Epithelial cell of proximal tubule (primary cell): ENCODE results near the gene SLMAP. TPM values are rescaled to one million over a fixed set of nuclear protein-coding genes. Genes with fewer than 3 reads are reported as not detected.

Experiments
- DNase-seq: peaks from one replicate; pipeline ENCODE4 v3.0.0-alpha.2; 2011; ENCODE audit warnings: low read depth
- H3K4me3 ChIP-seq: 2 replicates; pipeline ENCODE4 v1.5.1; 2011; ENCODE audit warnings: low read depth, mild to moderate bottlenecking, low read length
- total RNA-seq: library from RNA; depleted of rRNA; stranded (reverse); fragments of >200 nt; gene quantifications from 2 replicates; pipeline ENCODE4 v1.2.3, GENCODE V29; 2015
- TF ChIP-seq, protein P1 (sequence below): conservative IDR thresholded peaks from 2 replicates; pipeline ENCODE4 v1.5.1; 2012; ENCODE audit warnings: low read depth, mild to moderate bottlenecking, low read length

SLMAP gene
- total RNA-seq, 1 donor from 2014 or later, result 55.1 TPM

DNA sequence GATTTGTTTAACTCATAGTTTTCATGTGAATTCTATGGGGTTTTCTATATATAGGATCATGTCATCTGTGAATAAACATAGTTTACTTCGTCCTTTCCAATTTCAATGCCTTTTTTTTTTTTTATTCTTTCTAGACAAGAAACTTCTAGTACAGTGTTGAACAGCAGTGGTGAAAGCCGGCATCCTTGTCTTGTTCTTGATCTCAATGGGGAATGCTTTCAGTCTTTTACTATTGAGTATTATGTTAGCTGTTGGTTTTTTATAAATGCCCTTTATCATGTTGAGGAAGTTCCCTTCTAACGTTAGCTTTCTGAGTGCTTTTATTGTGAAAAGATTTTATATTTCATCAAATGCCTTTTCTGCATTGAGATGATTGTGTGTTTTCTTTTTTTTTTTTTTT, 69.0 kb downstream of the SLMAP start:
- H3K4me3 ChIP-seq, result no peak overlapping the region
- TF ChIP-seq, protein P1, sequence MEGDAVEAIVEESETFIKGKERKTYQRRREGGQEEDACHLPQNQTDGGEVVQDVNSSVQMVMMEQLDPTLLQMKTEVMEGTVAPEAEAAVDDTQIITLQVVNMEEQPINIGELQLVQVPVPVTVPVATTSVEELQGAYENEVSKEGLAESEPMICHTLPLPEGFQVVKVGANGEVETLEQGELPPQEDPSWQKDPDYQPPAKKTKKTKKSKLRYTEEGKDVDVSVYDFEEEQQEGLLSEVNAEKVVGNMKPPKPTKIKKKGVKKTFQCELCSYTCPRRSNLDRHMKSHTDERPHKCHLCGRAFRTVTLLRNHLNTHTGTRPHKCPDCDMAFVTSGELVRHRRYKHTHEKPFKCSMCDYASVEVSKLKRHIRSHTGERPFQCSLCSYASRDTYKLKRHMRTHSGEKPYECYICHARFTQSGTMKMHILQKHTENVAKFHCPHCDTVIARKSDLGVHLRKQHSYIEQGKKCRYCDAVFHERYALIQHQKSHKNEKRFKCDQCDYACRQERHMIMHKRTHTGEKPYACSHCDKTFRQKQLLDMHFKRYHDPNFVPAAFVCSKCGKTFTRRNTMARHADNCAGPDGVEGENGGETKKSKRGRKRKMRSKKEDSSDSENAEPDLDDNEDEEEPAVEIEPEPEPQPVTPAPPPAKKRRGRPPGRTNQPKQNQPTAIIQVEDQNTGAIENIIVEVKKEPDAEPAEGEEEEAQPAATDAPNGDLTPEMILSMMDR, result no peak
- no peak for DNase-seq

DNA sequence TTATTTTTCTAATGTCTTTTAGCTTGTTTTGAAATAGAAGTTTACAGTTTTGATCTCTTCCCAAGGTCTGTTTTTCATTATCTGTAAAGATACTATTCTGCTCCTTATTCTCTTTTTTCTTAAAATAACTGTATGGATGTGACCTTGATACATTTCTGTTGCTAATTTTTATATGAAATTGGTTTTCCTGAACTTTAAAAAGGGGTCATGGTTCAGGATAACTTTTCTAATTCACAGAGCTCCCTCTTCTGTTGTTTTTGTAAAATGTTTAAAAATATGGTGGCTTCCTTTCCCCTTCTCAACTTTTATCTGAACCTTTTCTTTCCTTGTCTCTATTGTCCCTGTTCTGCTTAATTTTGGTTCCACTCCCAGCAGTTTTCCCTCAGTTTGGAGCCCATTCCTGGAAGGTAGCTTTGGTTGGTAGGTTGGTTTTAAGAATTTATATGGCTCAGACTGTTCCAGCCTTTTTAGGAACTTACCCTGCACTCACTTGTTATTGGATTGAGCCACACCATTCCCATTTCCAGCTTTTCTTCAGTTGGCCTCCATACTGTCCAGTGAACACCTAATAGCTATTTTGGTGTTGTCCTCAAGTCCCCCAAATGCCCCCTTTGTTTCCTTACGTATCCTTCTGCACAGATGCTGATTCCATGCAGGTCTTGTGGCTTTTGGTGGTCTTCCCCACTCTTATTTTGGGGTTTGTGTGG, 70.3 kb downstream of the SLMAP start:
- no peak for DNase-seq
- TF ChIP-seq, protein P1, result peak; percentile 36
- no peak overlapping the region for H3K4me3 ChIP-seq

DNA sequence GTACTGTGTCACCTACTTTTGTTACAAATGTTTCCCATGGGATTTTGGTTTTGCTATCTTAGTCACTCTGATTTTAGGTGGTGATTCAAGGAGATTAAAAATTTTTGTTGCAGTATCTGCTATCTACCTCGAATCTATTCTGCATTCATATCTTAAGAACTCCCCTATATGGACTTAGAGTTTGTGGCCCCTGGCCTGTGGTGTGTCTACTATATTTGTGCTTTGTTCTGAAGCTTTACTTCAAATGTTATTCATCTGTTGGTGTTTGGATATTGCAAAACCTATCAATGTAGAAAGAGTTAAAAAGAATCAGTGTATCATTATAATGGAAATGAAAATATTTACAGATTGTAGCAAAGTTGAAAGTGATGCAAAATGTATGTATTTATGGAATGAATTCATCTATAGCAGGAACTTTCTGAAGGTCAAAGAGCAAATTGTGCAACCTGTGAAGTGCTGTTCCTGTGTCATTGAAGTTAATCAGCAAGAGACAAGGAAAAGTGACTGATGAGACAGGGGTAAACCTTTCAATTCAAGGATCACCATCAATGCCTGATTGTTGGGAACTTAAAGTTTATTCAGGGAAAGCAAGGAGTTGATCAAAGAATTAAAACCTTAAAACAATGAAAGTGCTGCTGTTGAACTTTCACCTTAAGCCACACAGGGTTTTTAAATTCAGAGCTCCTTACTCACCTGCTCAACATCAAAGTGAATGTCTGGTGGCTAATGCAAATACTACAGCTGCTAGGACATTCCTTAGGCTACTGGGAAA, 71.0 kb downstream of the SLMAP start:
- no peak overlapping the region for H3K4me3 ChIP-seq
- DNase-seq, result no peak
- TF ChIP-seq, protein P1, result no peak

DNA sequence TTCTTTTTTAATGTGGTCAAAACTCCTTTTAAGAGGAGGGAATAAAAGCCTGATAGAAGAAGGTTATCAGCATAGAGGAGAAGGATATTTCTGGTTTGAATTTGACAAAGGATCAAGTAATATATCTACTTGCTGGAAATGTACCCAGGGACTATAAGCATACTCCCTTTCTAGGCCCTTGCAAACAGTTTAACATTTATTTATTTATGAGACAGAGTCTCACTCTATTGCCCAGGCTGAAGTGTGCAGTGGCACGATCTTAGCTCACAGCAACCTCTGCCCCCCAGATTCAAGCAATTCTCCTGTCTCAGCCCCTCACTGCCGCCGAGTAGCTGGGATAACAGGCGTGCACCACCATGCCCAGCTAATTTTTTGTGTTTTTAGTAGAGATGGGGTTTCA, 71.6 kb downstream of the SLMAP start:
- no peak for DNase-seq

DNA sequence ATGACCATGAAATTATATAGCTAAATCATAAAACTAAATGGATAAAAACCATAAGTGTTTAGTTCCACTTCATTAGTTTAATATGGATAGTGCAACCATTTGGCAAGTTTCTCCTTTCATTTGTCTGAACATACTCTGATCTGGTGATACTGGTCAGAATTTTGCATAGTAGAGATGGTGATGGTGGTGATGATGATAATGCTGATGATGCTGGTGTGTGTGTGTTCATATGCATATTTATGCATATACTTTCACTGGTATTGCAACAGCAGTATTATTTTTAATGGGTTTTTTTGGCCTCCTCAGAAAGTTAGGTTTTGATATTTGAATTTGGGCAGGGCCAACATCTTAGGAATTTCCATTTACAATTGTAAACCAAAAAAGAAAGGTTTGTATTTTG, 76.4 kb downstream of the SLMAP start:
- TF ChIP-seq, protein P1, result no peak
- no peak overlapping the region for H3K4me3 ChIP-seq
- no peak for DNase-seq

More for the DNA sequence above, 71.6 kb downstream of the SLMAP start:
- no peak overlapping the region for H3K4me3 ChIP-seq
- TF ChIP-seq, protein P1, result no peak

DNA sequence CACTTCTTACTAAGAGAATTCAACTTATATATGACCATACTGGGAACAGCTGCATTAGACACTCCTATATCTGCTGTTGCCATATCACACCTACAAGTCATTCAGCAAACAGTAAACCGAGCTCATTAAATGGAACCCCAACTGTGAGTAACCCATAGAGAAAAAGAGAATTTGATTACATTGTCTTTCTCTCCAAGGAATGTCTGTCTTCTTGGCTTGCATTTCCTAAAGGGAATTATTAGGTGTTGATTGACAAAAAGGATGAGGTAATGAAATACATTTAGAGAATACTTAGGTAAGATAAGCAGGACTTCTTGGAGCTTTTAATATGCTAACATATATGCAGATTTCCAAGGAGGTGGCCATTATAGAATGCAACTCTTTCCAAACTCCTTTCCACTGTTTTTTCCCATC, 76.8 kb downstream of the SLMAP start:
- H3K4me3 ChIP-seq, result no peak overlapping the region
- TF ChIP-seq, protein P1, result no peak
- DNase-seq, result no peak
